GM23338 (cell line): ENCODE data around the gene FCHSD2. TPM values are rescaled to one million over a fixed set of nuclear protein-coding genes. Genes with fewer than 3 reads are reported as not detected.

Source experiments
- ATAC-seq: fragments of 200-7000 bp; cut with Tn5 transposase; 3 replicates; pipeline ENCODE4 v1.9.1; 2020
- DNase-seq: peaks from one replicate; pipeline ENCODE4 v3.0.0-alpha.2; 2015; ENCODE audit warnings: low spot score
- H2AFZ ChIP-seq: fragments of 200-600 bp; sonication (generic); 2 replicates; pipeline ENCODE4 v1.8.0; 2016; ENCODE audit warnings: antibody characterized with exemption, mild to moderate bottlenecking, moderate library complexity
- H3F3A ChIP-seq: fragments of 200-600 bp; sonication (generic); replicated peaks from 2 replicates; pipeline ENCODE4 v1.8.0; 2017; ENCODE audit warnings: antibody characterized with exemption, mixed run types, low read depth
- H3K27ac ChIP-seq: fragments of 200-600 bp; sonication (generic); 2 replicates; pipeline ENCODE4 v1.6.1; 2016; ENCODE audit warnings: low read depth
- H3K27me3 ChIP-seq: fragments of 200-600 bp; sonication (generic); 2 replicates; pipeline ENCODE4 v1.8.0; 2016; ENCODE audit warnings: mild to moderate bottlenecking, mixed run types, moderate library complexity; ENCODE audit not compliant: insufficient read depth
- H3K36me3 ChIP-seq: fragments of 200-600 bp; sonication (generic); 2 replicates; pipeline ENCODE4 v1.8.0; 2016; ENCODE audit warnings: mild to moderate bottlenecking; ENCODE audit not compliant: insufficient read depth
- H3K4me1 ChIP-seq: fragments of 200-600 bp; sonication (generic); 2 replicates; pipeline ENCODE4 v1.8.0; 2016; ENCODE audit warnings: mild to moderate bottlenecking, moderate library complexity; ENCODE audit not compliant: insufficient read depth
- H3K4me2 ChIP-seq: fragments of 200-600 bp; sonication (generic); 2 replicates; pipeline ENCODE4 v1.7.1; 2017; ENCODE audit warnings: mixed run types
- H3K4me3 ChIP-seq: fragments of 200-600 bp; sonication (generic); 2 replicates; pipeline ENCODE4 v1.6.1; 2016; ENCODE audit warnings: mixed run types
- H3K79me2 ChIP-seq: fragments of 200-600 bp; sonication (generic); replicated peaks from 2 replicates; pipeline ENCODE4 v1.8.0; 2017; ENCODE audit warnings: mild to moderate bottlenecking; ENCODE audit not compliant: insufficient read depth
- H3K9me2 ChIP-seq: fragments of 200-600 bp; sonication (generic); 2 replicates; pipeline ENCODE4 v1.8.0; 2017; ENCODE audit not compliant: insufficient read depth
- H4K20me1 ChIP-seq: fragments of 200-600 bp; sonication (generic); replicated peaks from 2 replicates; pipeline ENCODE4 v1.8.0; 2017; ENCODE audit warnings: mild to moderate bottlenecking; ENCODE audit not compliant: insufficient read depth
- H3K27ac Mint-ChIP-seq: 2 replicates; pipeline ENCODE4 v1.8.0; 2020; ENCODE audit warnings: inconsistent platforms, mild to moderate bottlenecking, moderate library complexity, mixed read lengths
- H3K27me3 Mint-ChIP-seq: 3 replicates; pipeline ENCODE4 v1.8.0; 2022; ENCODE audit warnings: low read depth, mild to moderate bottlenecking, moderate library complexity, mixed read lengths, inconsistent platforms; ENCODE audit not compliant: insufficient read depth, poor library complexity
- H3K36me3 Mint-ChIP-seq: 3 replicates; pipeline ENCODE4 v1.8.0; 2021; ENCODE audit warnings: low read depth, mild to moderate bottlenecking, inconsistent platforms, moderate library complexity, mixed read lengths
- H3K4me1 Mint-ChIP-seq: 3 replicates; pipeline ENCODE4 v1.8.0; 2020; ENCODE audit warnings: mild to moderate bottlenecking, inconsistent platforms, mixed read lengths
- H3K4me3 Mint-ChIP-seq: 3 replicates; pipeline ENCODE4 v1.8.0; 2021; ENCODE audit warnings: moderate library complexity, mild to moderate bottlenecking, inconsistent platforms, mixed read lengths
- H3K9me3 Mint-ChIP-seq: 3 replicates; pipeline ENCODE4 v1.8.0; 2020; ENCODE audit warnings: moderate library complexity, mild to moderate bottlenecking, inconsistent platforms, mixed read lengths
- CTCF ChIP-seq, 2 experiments: fragments of 200-600 bp in 1 of 2; sonication (generic) in 1 of 2; conservative IDR thresholded peaks; 2 replicates each; pipeline versions ENCODE4 v1.5.1 to v1.6.1; 2016 to 2017; ENCODE audit warnings: antibody characterized with exemption in 2 of 2, low read depth in 2 of 2, mild to moderate bottlenecking in 2 of 2, moderate library complexity in 1 of 2
- EZH2phosphoT487 ChIP-seq: fragments of 200-600 bp; sonication (generic); IDR thresholded peaks from one replicate; pipeline ENCODE4 v1.8.1; 2018; ENCODE audit warnings: antibody characterized with exemption; ENCODE audit not compliant: unreplicated experiment
- polyA plus RNA-seq: library from polyadenylated mRNA; unstranded; fragments of >200 nt; fragmentation: Nextera tagmentation; extraction: Ambion mirVana; gene quantifications from 2 replicates; pipeline ENCODE4 v1.2.1, GENCODE V29; 2016
- total RNA-seq: library from RNA; depleted of rRNA; stranded (reverse); fragments of >200 nt; shearing (Covaris generic); gene quantifications from 2 replicates; pipeline ENCODE4 v1.2.3, GENCODE V29; 2014
- TF ChIP-seq, protein P1 (sequence below): fragments of 250-450 bp; sonication (Bioruptor Pico); IDR thresholded peaks from 2 replicates; pipeline ENCODE4 v1.5.0; 2020; ENCODE audit warnings: mild to moderate bottlenecking, moderate library complexity

The FCHSD2 gene
- total and polyA plus RNA-seq, 2 experiments from 2014 or later = 3.6 to 5.2 TPM

DNA sequence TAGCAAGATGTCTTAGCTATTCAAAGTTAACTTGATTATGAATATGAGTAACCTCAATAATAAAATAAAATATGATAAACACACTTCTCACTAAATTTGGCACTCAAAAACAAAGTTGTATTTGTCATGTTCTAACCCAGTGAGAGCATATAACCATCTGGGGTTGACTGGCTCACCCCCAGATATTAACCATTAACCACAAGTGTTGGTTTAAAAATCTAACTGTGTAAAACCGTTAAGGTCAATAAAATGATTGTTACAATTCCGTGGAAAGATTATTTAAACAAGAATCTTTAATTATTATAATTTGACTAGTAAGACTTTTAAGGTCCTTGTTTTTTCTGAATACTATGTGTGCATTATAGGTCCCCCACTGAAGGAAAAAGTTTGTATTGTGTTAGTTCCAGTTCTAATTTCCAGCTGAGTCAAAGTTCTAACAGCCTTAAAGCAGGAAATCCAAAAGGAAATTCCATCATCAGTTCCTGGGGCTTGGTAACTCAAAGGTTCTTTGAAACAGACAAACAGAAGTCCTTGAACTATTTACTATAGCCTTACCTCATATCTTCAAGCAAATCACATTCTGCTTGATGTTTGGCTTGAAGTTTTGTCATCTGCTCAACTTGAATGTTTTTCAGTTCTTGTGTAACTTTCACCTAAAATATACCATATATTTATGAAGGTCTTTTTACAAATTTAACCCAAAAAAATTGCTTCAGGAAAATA is 2.5 kb downstream of the FCHSD2 start:
- Mint-ChIP-seq H3K9me3 (no peaks in the 10 kb centered on the region; the same call in 2 of the 3 replicates), H3K4me1 (peaks cover 20% of the 10 kb centered on the region), H3K27me3 (peaks cover 24% of the 10 kb centered on the region), H3K4me3 (no peak overlapping the region), H3K36me3 (no peaks in the 10 kb centered on the region; the same call in 2 of the 3 replicates), H3K27ac (no peak overlapping the region)
- no peaks in the 10 kb centered on the region for H3K36me3 ChIP-seq
- peaks cover 9% of the 10 kb centered on the region for H4K20me1 ChIP-seq
- H3K27ac ChIP-seq = no peak overlapping the region
- TF ChIP-seq, protein P1, sequence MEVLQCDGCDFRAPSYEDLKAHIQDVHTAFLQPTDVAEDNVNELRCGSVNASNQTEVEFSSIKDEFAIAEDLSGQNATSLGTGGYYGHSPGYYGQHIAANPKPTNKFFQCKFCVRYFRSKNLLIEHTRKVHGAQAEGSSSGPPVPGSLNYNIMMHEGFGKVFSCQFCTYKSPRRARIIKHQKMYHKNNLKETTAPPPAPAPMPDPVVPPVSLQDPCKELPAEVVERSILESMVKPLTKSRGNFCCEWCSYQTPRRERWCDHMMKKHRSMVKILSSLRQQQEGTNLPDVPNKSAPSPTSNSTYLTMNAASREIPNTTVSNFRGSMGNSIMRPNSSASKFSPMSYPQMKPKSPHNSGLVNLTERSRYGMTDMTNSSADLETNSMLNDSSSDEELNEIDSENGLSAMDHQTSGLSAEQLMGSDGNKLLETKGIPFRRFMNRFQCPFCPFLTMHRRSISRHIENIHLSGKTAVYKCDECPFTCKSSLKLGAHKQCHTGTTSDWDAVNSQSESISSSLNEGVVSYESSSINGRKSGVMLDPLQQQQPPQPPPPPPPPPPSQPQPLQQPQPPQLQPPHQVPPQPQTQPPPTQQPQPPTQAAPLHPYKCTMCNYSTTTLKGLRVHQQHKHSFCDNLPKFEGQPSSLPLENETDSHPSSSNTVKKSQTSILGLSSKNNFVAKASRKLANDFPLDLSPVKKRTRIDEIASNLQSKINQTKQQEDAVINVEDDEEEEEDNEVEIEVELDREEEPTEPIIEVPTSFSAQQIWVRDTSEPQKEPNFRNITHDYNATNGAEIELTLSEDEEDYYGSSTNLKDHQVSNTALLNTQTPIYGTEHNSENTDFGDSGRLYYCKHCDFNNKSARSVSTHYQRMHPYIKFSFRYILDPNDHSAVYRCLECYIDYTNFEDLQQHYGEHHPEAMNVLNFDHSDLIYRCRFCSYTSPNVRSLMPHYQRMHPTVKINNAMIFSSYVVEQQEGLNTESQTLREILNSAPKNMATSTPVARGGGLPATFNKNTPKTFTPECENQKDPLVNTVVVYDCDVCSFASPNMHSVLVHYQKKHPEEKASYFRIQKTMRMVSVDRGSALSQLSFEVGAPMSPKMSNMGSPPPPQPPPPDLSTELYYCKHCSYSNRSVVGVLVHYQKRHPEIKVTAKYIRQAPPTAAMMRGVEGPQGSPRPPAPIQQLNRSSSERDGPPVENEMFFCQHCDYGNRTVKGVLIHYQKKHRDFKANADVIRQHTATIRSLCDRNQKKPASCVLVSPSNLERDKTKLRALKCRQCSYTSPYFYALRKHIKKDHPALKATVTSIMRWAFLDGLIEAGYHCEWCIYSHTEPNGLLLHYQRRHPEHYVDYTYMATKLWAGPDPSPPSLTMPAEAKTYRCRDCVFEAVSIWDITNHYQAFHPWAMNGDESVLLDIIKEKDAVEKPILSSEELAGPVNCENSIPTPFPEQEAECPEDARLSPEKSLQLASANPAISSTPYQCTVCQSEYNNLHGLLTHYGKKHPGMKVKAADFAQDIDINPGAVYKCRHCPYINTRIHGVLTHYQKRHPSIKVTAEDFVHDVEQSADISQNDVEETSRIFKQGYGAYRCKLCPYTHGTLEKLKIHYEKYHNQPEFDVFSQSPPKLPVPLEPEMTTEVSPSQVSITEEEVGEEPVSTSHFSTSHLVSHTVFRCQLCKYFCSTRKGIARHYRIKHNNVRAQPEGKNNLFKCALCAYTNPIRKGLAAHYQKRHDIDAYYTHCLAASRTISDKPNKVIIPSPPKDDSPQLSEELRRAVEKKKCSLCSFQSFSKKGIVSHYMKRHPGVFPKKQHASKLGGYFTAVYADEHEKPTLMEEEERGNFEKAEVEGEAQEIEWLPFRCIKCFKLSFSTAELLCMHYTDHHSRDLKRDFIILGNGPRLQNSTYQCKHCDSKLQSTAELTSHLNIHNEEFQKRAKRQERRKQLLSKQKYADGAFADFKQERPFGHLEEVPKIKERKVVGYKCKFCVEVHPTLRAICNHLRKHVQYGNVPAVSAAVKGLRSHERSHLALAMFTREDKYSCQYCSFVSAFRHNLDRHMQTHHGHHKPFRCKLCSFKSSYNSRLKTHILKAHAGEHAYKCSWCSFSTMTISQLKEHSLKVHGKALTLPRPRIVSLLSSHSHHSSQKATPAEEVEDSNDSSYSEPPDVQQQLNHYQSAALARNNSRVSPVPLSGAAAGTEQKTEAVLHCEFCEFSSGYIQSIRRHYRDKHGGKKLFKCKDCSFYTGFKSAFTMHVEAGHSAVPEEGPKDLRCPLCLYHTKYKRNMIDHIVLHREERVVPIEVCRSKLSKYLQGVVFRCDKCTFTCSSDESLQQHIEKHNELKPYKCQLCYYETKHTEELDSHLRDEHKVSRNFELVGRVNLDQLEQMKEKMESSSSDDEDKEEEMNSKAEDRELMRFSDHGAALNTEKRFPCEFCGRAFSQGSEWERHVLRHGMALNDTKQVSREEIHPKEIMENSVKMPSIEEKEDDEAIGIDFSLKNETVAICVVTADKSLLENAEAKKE (CRISPR knock-in tag) = no peak
- no peak for TF ChIP-seq CTCF (conservative IDR thresholded peaks at IDR 0.05; ENCODE audit: low read depth in 2 of 2)
- no peak for TF ChIP-seq EZH2phosphoT487
- H3F3A ChIP-seq = peaks cover 11% of the 10 kb centered on the region
- H2AFZ ChIP-seq = no peak overlapping the region
- peaks cover 25% of the 10 kb centered on the region for H3K4me1 ChIP-seq
- peak overlapping the region; percentile 89 for H3K4me3 ChIP-seq
- H3K9me2 ChIP-seq = no peaks in the 10 kb centered on the region
- H3K27me3 ChIP-seq = peaks cover 25% of the 10 kb centered on the region
- ATAC-seq (no peak), DNase-seq (no peak)
- peak overlapping the region; percentile 97 for H3K4me2 ChIP-seq
- no peaks in the 10 kb centered on the region for H3K79me2 ChIP-seq
